Mesodermal cell (in vitro differentiated cells): ENCODE results near the gene RBP3.

ENCODE experiments used
- H3K27ac ChIP-seq: 2 replicates; pipeline ENCODE4 v1.7.0; 2013; ENCODE audit warnings: mild to moderate bottlenecking, low read depth, low read length, moderate library complexity; ENCODE audit not compliant: severe bottlenecking
- H3K36me3 ChIP-seq: 2 replicates; pipeline ENCODE4 v1.7.1; 2013; ENCODE audit warnings: mild to moderate bottlenecking, low read length, moderate library complexity; ENCODE audit not compliant: control insufficient read depth, insufficient read depth
- H3K4me1 ChIP-seq: one replicate; pipeline ENCODE4 v1.7.1; 2013; ENCODE audit warnings: mild to moderate bottlenecking, low read length; ENCODE audit not compliant: insufficient read depth, control insufficient read depth, poor library complexity, severe bottlenecking
- H3K4me3 ChIP-seq: 2 replicates; pipeline ENCODE4 v1.7.0; 2013; ENCODE audit warnings: low read length, control low read depth, mild to moderate bottlenecking; ENCODE audit not compliant: insufficient read depth, poor library complexity, severe bottlenecking; ENCODE audit errors: extremely low read depth
- H3K9me3 ChIP-seq: 2 replicates; pipeline ENCODE4 v1.7.1; 2013; ENCODE audit warnings: mild to moderate bottlenecking, low read length, moderate library complexity; ENCODE audit not compliant: control insufficient read depth
- WGBS, 2 experiments: methylation state at CpG; one replicate each; pipeline ENCODE4 v1.1.5; 2013; ENCODE audit warnings: missing lambda C conversion rate in 2 of 2; ENCODE audit not compliant: insufficient coverage in 2 of 2; 5-methylcytosine and 5-hydroxymethylcytosine counted together

The RBP3 gene

DNA sequence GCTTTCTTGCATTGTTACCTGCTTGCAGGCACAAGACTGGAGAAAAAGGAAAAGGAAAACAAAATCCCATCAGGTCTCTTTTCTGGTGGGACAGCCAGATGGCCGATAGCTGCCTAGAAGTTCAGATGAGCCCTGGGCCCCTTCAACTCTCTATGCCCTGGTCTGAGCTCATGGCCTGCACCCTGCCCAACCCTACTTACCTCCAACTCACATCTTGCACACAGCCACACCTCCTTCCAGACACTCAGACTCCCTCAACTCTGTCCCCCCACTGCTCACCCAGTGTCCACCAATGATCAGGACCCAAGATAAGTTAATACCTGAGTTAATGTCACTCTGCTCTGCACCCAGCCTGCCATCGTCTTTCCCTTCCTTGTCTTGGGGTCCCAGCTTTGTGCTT, 10.9 kb downstream of the RBP3 start:
- no peaks in the 10 kb centered on the region for H3K36me3 ChIP-seq
- no peaks in the 10 kb centered on the region for H3K9me3 ChIP-seq
- no peak overlapping the region for H3K27ac ChIP-seq
- 95 to 100% methylated on average over 2 of the region's 2 CpGs for WGBS, 2 experiments
- no peak overlapping the region for H3K4me3 ChIP-seq
- peaks cover 4% of the 10 kb centered on the region for H3K4me1 ChIP-seq

DNA sequence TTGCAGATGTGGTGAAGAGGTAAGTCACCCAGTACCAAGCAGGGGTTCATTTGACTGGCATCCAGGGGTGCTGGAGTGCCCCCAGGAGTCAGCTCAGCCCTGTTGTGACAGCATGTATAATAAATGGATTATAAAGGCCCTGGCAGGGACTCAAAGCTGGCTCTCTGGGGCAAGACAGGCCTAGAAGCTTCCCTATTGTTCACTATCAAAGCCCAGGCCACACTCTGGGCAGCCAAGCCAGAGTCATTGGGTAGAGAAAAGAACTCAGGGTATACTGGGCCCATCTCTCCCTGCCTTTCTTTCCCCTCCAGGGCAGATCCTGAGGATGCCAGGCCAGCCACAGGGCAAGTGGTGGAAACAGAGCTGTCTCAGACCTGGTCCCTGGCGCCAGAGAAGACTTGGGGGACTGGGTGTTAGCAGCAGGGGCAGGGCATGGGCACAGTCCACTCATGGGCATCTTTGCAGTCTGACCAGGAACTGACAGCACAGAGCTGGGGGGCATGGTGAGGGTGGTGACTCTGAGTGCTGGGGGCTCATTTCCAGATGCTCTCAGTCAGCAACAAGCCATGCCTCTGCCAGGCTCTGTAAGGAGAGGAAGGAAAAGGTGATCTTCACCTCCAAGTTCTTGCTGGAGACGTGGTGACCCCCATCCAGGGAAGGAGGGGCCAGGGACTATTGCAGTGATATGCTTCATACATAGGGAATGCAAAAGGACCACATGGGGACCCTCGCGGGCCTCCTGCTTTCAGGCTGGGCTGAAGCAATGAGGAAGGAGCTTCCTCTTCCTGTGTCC, 11.7 kb downstream of the RBP3 start:
- 84 to 93% methylated on average over 2 to 3 of the region's 4 CpGs for WGBS, 2 experiments
- no peak overlapping the region for H3K4me3 ChIP-seq
- H3K4me1 ChIP-seq = peaks cover 4% of the 10 kb centered on the region
- no peak overlapping the region for H3K27ac ChIP-seq
- no peaks in the 10 kb centered on the region for H3K36me3 ChIP-seq
- H3K9me3 ChIP-seq = no peaks in the 10 kb centered on the region

GRCh38 chr10:47360419-47361040, 12.4 kb downstream of the RBP3 start:
- no peaks in the 10 kb centered on the region for H3K9me3 ChIP-seq
- no peaks in the 10 kb centered on the region for H3K36me3 ChIP-seq
- H3K4me1 ChIP-seq = peaks cover 4% of the 10 kb centered on the region
- no peak overlapping the region for H3K27ac ChIP-seq
- 85 to 95% methylated on average over 11 to 13 of the region's 14 CpGs for WGBS, 2 experiments
- H3K4me3 ChIP-seq = no peak overlapping the region

- H3K36me3 ChIP-seq = no peaks in the 10 kb centered on the region
- no peak overlapping the region for H3K27ac ChIP-seq
- no peak overlapping the region for H3K4me3 ChIP-seq
- WGBS, 2 experiments = 50 to 55% methylated on average over 7 to 8 of the region's 9 CpGs
- H3K9me3 ChIP-seq = no peaks in the 10 kb centered on the region
- H3K4me1 ChIP-seq = peaks cover 4% of the 10 kb centered on the region
These were observed 13.1 kb downstream of the RBP3 start for GRCh38 chr10:47361293-47361692.

DNA sequence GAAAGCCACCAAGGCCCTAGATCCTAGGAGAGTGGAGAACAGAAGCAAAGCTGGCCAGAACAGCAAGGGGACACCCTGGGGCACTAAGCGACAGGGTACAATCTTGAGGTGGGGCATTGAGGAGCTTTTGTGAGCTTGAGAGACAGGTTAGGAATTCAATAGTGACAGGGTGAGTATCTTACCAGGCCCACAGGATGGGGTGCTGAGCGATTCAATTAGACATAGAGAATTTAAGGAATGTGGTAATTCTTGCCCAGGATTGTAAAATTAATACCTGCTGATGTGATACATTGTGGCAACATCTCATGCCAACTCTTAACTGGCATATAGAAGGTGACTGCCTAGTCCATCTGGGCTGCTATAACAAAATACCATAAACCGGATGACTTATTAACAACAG, 14.0 kb downstream of the RBP3 start:
- Histone ChIP-seq H3K4me1 (peaks cover 4% of the 10 kb centered on the region), H3K4me3 (no peak overlapping the region), H3K9me3 (no peaks in the 10 kb centered on the region), H3K27ac (no peak overlapping the region), H3K36me3 (no peaks in the 10 kb centered on the region)
- 96% methylated on average over 3 of the region's 3 CpGs for WGBS, 2 experiments

- WGBS, 2 experiments = 80 to 83% methylated on average over 2 of the region's 3 CpGs
- Histone ChIP-seq H3K36me3 (no peaks in the 10 kb centered on the region), H3K27ac (no peak overlapping the region), H3K4me3 (no peak overlapping the region), H3K9me3 (no peaks in the 10 kb centered on the region), H3K4me1 (peaks cover 4% of the 10 kb centered on the region)
These were observed 15.6 kb downstream of the RBP3 start for GRCh38 chr10:47363781-47364180.

GRCh38 chr10:47364366-47364765, 16.2 kb downstream of the RBP3 start:
- H3K4me3 ChIP-seq = no peak overlapping the region
- H3K4me1 ChIP-seq = peaks cover 4% of the 10 kb centered on the region
- no peaks in the 10 kb centered on the region for H3K36me3 ChIP-seq
- no peaks in the 10 kb centered on the region for H3K9me3 ChIP-seq
- 76 to 77% methylated on average over 3 to 4 of the region's 4 CpGs for WGBS, 2 experiments
- no peak overlapping the region for H3K27ac ChIP-seq

DNA sequence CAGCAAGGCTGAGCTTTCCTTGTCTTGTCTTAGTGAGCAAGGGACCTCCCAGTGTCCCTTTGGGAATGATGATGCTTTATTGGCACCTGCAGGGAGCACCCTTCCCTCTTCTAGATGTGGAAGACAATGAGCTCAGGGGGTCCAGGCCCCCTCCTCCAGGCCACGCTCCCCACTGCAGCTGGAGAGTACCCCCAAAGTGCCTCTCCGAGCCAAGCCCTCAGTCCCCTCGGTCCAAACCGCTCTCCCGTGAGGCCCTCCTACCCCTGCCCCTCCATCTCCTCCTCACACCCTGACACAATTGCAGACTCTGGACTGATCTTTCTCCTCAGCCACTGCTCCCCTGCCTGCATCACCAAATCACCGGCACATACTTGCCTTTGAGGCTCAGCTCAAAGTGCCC, 16.7 kb downstream of the RBP3 start:
- Histone ChIP-seq H3K27ac (no peak overlapping the region), H3K4me1 (peaks cover 4% of the 10 kb centered on the region), H3K9me3 (no peaks in the 10 kb centered on the region), H3K36me3 (no peaks in the 10 kb centered on the region), H3K4me3 (no peak overlapping the region)
- WGBS, 2 experiments = 95 to 98% methylated on average over 5 of the region's 6 CpGs

GRCh38 chr10:47365431-47366180, 17.4 kb downstream of the RBP3 start:
- H3K9me3 ChIP-seq = no peaks in the 10 kb centered on the region
- WGBS, 2 experiments = 89 to 92% methylated on average over 9 of the region's 9 CpGs
- no peaks in the 10 kb centered on the region for H3K36me3 ChIP-seq
- H3K27ac ChIP-seq = no peak overlapping the region
- H3K4me3 ChIP-seq = no peak overlapping the region
- peaks cover 4% of the 10 kb centered on the region for H3K4me1 ChIP-seq

DNA sequence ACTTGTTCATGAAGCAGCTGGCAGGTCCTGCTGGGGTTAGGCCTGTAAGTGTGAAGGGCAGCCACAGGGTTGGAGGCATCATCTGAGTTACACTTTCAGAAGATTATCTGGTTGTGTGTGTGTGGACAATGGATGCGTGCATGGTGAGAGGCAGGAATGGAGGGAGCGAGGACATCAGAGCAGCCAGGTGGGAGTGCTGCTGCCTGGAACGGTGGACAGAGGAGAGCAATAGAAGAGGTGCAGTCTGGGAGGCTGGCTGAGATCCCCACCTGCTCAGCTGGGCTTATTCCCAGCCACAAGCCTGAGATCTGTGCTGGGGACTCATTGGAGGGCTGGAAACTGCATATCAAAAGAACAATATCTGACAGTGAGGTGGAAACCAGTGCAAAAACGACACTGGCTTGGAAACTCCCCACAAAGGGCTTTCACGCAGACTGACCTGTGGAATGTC, 18.0 kb downstream of the RBP3 start:
- Histone ChIP-seq H3K27ac (no peak overlapping the region), H3K9me3 (no peaks in the 10 kb centered on the region), H3K36me3 (no peaks in the 10 kb centered on the region), H3K4me3 (no peak overlapping the region), H3K4me1 (no peaks in the 10 kb centered on the region)
- WGBS, 2 experiments = 77 to 94% methylated on average over 5 of the region's 5 CpGs
